ENCODE measurements around the gene SLCO2A1.

Gene SLCO2A1

GRCh38 chr3:134049676-134050075, 20.0 kb upstream of the SLCO2A1 start:
- Histone ChIP-seq H4K20me1 (ENCODE audit: low read depth, low read length) (no peaks in the 10 kb centered on the region), H3K9me2 (replicated peaks; ENCODE audit: insufficient read depth, low read length) (no peaks in the 10 kb centered on the region), H3K36me3 (ENCODE audit: low read length) (no peaks in the 10 kb centered on the region), H3K4me3 (ENCODE audit: insufficient read depth, low read length, poor library complexity, severe bottlenecking) (no peak overlapping the region), H3K4me2 (ENCODE audit: low read depth, low read length, poor library complexity, severe bottlenecking) (no peak overlapping the region), H3K9me3 (ENCODE audit: insufficient read depth, low read length) (0 out of 2 replicates have a peak, but pooled peaks cover 6% of the 10 kb centered on the region), H3F3A (ENCODE audit: insufficient read depth) (no peaks in the 10 kb centered on the region), H3K79me2 (ENCODE audit: insufficient read depth, low read length) (no peaks in the 10 kb centered on the region), H3K27ac (ENCODE audit: low read depth, low read length) (no peak overlapping the region), H3K27me3 (ENCODE audit: low read length) (no peaks in the 10 kb centered on the region), H3K9ac (ENCODE audit: low read length) (no peak overlapping the region), H2AFZ (ENCODE audit: low read depth, low read length, severe bottlenecking) (no peak overlapping the region)
- TF ChIP-seq EZH2phosphoT487 (conservative IDR thresholded peaks at IDR 0.05; ENCODE audit: low read length) (no peak), CTCF (IDR thresholded peaks at IDR 0.05; ENCODE audit: insufficient read depth, low read length, poor library complexity, severe bottlenecking) (no peak)

GRCh38 chr3:134048278-134048996, 18.7 kb upstream of the SLCO2A1 start:
- H3K79me2 ChIP-seq (ENCODE audit: insufficient read depth, low read length), result no peaks in the 10 kb centered on the region
- no peaks in the 10 kb centered on the region for H3K9me2 ChIP-seq (replicated peaks; ENCODE audit: insufficient read depth, low read length)
- no peak overlapping the region for H2AFZ ChIP-seq (ENCODE audit: low read depth, low read length, severe bottlenecking)
- no peaks in the 10 kb centered on the region for H3K36me3 ChIP-seq (ENCODE audit: low read length)
- no peaks in the 10 kb centered on the region for H3K27me3 ChIP-seq (ENCODE audit: low read length)
- peaks cover 18% of the 10 kb centered on the region; the same call in 1 of the 2 replicates for H3K9me3 ChIP-seq (ENCODE audit: insufficient read depth, low read length)
- H3K27ac ChIP-seq (ENCODE audit: low read depth, low read length), result no peak overlapping the region
- no peaks in the 10 kb centered on the region for H4K20me1 ChIP-seq (ENCODE audit: low read depth, low read length)
- H3K4me3 ChIP-seq (ENCODE audit: insufficient read depth, low read length, poor library complexity, severe bottlenecking), result no peak overlapping the region
- TF ChIP-seq CTCF (IDR thresholded peaks at IDR 0.05; ENCODE audit: insufficient read depth, low read length, poor library complexity, severe bottlenecking), result no peak
- no peak for TF ChIP-seq EZH2phosphoT487 (conservative IDR thresholded peaks at IDR 0.05; ENCODE audit: low read length)
- H3K4me2 ChIP-seq (ENCODE audit: low read depth, low read length, poor library complexity, severe bottlenecking), result no peak overlapping the region
- no peaks in the 10 kb centered on the region for H3F3A ChIP-seq (ENCODE audit: insufficient read depth)
- H3K9ac ChIP-seq (ENCODE audit: low read length), result no peak overlapping the region

GRCh38 chr3:134044459-134044858, 14.7 kb upstream of the SLCO2A1 start:
- no peak overlapping the region for H3K4me3 ChIP-seq (ENCODE audit: insufficient read depth, low read length, poor library complexity, severe bottlenecking)
- no peak overlapping the region for H2AFZ ChIP-seq (ENCODE audit: low read depth, low read length, severe bottlenecking)
- no peaks in the 10 kb centered on the region for H3K27me3 ChIP-seq (ENCODE audit: low read length)
- H4K20me1 ChIP-seq (ENCODE audit: low read depth, low read length), result no peaks in the 10 kb centered on the region
- H3K79me2 ChIP-seq (ENCODE audit: insufficient read depth, low read length), result no peaks in the 10 kb centered on the region
- H3K9ac ChIP-seq (ENCODE audit: low read length), result no peak overlapping the region
- H3K9me3 ChIP-seq (ENCODE audit: insufficient read depth, low read length), result peaks cover 32% of the 10 kb centered on the region; the same call in 1 of the 2 replicates
- no peak for TF ChIP-seq CTCF (IDR thresholded peaks at IDR 0.05; ENCODE audit: insufficient read depth, low read length, poor library complexity, severe bottlenecking)
- no peak for TF ChIP-seq EZH2phosphoT487 (conservative IDR thresholded peaks at IDR 0.05; ENCODE audit: low read length)
- no peak overlapping the region for H3K4me2 ChIP-seq (ENCODE audit: low read depth, low read length, poor library complexity, severe bottlenecking)
- H3K9me2 ChIP-seq (replicated peaks; ENCODE audit: insufficient read depth, low read length), result no peaks in the 10 kb centered on the region
- no peaks in the 10 kb centered on the region for H3F3A ChIP-seq (ENCODE audit: insufficient read depth)
- H3K27ac ChIP-seq (ENCODE audit: low read depth, low read length), result no peak overlapping the region
- H3K36me3 ChIP-seq (ENCODE audit: low read length), result no peaks in the 10 kb centered on the region

All from SU-DHL-6 (cell line).